NCI-H524 treated with DMSO at 0.1 percent for 48 hours (cell line): ENCODE data around the gene CLUH.
A peak's percentile ranks its signal among the peaks of the same experiment; 100 is the strongest.

ENCODE experiments used
- DNase-seq: peaks from one replicate; lab custom pipeline; 2025; lab: John Stamatoyannopoulos, UW

CLUH gene, protein sequence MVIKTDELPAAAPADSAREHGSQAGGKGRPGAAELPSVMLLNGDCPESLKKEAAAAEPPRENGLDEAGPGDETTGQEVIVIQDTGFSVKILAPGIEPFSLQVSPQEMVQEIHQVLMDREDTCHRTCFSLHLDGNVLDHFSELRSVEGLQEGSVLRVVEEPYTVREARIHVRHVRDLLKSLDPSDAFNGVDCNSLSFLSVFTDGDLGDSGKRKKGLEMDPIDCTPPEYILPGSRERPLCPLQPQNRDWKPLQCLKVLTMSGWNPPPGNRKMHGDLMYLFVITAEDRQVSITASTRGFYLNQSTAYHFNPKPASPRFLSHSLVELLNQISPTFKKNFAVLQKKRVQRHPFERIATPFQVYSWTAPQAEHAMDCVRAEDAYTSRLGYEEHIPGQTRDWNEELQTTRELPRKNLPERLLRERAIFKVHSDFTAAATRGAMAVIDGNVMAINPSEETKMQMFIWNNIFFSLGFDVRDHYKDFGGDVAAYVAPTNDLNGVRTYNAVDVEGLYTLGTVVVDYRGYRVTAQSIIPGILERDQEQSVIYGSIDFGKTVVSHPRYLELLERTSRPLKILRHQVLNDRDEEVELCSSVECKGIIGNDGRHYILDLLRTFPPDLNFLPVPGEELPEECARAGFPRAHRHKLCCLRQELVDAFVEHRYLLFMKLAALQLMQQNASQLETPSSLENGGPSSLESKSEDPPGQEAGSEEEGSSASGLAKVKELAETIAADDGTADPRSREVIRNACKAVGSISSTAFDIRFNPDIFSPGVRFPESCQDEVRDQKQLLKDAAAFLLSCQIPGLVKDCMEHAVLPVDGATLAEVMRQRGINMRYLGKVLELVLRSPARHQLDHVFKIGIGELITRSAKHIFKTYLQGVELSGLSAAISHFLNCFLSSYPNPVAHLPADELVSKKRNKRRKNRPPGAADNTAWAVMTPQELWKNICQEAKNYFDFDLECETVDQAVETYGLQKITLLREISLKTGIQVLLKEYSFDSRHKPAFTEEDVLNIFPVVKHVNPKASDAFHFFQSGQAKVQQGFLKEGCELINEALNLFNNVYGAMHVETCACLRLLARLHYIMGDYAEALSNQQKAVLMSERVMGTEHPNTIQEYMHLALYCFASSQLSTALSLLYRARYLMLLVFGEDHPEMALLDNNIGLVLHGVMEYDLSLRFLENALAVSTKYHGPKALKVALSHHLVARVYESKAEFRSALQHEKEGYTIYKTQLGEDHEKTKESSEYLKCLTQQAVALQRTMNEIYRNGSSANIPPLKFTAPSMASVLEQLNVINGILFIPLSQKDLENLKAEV (N-terminal part only)

DNA sequence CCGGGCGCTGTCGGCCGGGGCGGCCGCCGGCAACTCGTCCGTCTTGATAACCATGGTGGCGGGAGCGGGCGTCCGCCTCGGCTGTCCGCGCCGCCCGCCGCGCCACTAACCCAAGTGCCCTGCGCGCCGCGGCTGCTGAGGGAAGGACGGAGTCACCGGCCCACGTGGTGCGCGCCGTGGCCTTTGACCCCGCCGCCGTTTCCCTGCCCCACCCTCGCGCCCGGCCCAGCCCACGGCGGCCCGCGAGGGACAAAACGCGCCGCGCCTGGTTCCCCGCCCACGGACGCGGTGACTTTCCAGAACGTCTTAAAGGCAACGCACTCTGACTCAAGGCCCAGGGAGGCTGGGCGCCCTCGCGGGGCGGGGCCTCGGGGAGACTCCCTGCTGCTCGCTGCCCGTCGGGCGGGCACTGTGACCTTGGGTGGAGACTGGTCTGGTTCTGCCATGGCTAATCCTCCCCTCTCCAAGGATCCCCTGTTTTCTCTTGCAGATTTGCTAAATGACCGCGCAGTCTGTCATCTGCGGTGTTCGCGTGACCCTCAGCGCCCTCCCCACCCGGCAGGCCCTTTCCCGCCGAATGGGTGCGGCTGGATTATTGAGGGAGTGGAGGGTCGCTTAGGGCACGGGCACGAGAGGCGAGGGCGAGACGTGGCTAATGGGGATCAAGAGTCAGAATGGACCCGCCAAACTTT is at the start of gene CLUH:
TSS of gene CLUH (minus strand) at position 157 of the 692 bp plus-strand sequence. CDS start at position 54, 103 bp downstream.
- peak; percentile 57 for DNase-seq

DNA sequence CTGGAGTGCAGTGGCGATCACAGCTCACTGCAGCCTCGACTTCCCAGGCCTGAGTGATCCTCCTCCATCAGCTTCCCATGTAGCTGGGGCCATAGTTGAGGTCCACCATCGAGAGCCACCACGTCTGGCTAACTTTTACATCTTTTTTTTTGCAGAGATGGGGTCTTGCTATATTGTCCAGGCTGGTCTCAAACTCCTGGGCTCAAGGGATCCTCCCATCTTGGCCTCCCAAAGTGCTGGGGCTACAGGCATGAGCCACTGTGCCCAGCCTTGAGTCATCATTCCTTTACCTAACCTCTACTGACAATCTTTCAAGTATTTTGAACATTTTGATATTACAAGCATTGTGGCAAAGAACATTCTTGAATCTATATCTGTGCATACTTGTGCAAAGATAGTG is 47.3 kb upstream of the CLUH start:
- no peak for DNase-seq

DNA sequence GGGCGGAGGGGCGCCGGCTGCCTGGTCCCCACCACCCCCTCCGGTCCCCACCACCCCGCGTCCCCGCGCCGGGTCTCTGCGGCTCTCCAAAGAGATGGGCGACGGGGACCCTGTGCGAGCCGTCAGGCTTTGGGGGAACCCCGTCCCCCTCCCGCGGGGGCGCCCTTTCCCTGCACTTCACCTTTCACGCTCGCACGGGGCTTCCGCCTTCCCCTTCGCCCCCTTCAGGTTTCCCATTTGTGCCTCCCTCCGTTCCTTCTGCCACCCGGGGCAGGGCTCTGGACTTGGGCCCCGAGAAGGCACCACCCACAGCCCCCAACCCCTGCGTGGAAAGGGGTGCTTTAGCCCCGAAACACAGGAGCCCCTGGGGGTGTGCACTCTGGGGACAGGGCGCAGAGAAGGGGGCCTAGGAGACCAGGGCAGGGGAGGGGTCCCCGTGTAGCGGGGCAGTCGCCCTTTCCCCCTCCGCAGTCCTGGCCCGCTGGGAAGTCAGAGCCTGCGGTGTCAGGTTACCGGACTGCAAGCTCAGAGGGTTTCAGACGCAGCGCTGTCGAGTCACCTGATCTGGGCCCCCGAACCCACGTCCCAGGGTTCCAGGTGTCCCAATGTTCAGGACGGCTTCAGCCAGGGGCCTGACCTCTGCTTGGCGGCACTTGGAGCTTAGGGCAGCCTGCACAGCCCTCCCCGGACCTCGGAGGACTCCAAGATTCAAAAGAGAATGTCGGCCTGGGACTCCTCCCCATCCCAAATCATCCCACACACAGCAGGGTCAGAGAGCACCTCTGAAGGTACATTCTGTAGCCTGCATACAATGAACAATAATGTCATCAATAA is 44.5 kb upstream of the CLUH start:
- no peak for DNase-seq

DNA sequence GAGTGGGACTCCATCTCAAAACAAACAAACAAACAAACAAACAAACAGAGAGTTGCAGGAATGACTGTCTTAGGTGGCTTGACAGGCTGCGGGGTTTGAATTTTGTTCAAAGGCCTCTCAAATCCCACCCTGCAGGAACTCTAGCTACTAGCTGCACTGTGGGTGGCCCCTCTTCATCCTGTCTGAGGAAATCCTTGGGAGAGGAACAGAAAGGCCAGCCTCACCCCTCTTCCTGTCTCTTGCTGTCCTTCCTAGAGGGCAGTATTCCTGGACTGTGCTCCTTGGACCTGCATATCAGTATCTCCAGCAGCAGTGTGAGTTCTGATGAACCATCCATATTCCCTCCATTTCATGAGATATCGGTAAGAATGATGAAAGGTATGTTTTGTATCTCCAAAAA is 39.9 kb upstream of the CLUH start:
- no peak for DNase-seq

DNA sequence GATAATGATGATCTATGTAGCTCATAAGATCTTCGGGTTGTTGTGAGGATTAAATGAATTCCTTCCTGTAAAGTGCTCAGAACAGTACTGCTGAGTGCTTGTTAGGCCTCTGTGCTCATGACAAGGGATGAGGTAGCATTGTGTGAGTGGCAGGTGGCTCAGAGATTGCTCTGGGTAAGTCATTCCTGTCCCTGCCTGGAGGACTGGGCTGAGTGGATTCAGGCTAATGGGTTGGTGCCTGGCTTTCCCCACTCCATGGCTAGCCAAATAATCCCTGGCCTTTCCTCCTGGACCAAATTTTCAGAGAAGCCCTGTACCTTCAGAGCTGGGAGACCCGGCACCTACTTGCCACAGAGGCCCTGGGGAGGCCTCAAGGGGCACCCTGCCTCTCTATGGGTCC is 39.2 kb upstream of the CLUH start:
- DNase-seq, result no peak

DNA sequence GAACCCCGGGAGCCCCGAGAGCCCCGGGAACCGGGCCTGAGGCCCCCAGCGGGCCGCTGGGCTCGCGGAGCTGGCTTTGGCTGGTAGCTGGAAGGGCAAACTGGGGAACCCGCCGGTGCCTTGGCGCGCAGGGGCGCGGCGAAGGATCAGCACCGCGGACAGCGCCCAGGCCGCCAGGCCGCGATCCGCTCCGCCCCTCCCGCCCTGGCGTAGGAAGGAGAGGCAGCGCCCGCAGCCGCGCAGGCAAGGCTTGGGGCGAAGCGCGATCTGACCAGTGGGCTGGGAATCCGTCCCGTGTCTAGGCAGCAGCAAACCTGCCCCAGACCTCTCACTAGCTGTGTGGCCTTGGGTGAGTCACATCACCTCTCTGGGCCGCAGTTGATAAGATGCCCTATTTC is 38.2 kb upstream of the CLUH start:
- no peak for DNase-seq

DNA sequence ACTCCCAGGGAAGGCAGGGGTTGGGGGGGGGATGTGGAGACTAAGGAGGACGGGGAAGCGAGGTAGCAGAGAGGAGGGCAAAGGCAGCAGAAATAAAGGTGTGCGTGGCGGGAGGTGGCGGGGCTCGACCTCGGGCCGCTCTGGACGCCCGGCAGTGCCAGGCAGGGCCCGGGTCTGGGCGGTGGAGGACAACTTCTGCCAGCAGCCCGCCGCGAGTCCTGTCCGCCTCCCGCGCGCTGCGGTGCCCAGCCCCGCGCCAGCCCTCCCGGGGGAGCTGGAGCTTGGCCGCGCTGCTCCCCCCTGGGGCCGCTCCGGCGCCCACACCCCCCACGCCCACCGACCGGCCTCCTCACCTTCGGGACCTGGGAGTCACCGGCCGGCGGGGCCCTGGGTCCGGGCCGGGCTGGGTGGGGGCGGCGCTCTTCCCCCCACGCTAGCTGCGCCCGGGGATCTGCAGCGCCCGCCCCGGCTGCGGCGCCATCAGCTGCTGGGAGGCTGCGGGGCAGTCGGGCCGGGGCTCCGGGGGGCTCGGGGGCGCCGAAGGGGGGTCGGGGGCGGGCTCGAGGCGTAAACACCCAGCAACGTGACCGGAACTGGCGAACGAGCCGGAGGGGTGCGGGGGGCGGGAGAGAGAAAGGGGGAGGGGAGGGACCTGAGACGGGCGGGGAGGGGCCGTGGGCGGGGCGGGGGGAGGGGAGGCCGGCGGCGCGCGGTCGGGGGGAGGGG is 37.7 kb upstream of the CLUH start, which contains the start of gene CCDC92B:
TSS of gene CCDC92B (minus strand) at position 595 of the 726 bp plus-strand sequence. CDS start 14,507 bp downstream, outside the sequence.
- DNase-seq, result no peak

DNA sequence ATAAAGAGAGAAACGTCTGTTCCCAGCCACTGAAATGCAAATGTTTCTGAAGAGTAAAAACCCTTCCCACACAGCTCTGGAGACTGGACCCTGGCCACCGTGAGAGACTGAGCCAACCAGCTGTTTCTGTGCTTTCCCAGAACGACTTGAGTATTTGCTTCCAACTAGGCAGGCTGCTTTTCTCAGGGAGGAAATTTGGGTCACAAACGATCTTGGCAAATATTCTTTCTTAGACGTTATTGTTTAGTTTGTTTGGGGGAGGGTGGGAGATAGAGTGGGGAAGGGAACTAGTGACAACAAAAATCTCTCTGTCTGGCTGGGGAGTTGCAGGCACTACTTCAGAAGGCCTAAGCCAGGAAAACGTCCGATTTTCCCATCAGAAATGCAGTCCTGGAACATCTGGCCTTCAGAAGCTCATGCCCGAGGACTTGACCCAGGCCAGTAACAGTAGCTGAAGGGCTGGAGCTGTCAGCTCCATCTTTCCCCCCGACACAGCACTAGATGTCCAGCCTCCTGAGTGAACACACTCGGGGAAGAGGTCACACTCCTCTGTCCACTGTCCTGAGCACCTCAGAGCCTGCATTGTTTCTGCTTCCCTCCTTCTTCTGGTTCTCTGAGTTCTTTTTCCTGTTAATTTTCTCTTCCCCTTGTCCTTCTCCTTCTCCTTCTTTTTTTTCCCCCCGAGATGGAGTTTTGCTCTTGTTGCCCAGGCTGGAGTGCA is 33.9 kb upstream of the CLUH start:
- DNase-seq, result no peak

DNA sequence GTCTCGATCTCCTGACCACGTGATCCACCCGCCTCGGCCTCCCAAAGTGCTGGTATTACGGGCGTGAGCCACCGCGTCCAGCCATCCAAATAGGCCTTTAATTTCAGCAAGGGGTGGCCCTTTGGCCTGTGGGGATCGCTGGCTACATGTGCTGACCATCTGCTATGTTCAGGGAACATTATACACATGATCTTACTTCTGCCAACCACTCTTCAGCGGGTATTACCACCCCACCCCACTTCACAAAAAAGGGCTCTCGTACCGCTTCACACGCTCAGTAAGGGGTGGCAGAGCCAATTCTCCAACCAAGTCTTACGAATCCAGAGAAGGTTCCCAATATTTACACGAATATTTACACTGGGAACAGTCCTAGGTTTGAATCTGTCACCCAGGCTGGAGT is 26.1 kb upstream of the CLUH start:
- DNase-seq, result no peak

DNA sequence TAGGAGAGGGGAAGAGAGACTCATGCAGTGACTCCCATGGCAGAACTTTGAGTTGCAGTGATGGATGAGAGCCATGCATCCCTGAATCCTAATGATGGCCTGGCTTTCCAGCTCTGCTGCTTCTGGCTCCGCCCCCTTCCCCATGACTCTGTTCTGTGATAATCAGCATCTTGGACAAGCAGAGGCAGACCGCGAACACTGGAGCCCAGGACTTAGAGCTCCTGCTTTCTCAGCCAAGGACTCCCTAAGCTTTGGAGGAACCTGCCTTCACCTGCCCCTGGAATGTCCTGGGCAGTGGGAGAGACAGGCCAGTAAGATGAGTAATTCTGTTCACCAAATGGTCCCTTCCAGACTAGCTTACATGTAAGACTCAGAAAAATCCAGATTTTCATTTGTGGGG is 25.4 kb upstream of the CLUH start:
- no peak for DNase-seq

DNA sequence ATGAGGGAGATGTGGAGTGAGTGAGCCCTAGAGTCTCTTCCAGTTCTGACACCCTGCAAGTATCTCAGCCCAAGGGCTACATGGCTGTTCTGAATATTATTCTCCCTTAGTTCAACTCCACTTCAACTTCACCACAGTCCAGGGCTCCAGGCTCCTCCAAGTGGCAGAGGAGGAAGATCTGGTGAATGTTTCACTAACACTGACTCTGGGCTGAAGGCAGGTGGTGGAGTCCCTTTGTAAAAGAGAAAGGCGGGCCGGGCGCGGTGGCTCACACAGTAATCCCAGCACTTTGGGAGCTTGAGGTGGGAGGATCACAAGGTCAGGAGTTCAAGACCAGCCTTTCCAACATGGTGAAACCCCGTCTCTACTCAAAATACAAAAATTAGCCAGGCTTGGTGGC is 24.3 kb upstream of the CLUH start:
- DNase-seq, result no peak

DNA sequence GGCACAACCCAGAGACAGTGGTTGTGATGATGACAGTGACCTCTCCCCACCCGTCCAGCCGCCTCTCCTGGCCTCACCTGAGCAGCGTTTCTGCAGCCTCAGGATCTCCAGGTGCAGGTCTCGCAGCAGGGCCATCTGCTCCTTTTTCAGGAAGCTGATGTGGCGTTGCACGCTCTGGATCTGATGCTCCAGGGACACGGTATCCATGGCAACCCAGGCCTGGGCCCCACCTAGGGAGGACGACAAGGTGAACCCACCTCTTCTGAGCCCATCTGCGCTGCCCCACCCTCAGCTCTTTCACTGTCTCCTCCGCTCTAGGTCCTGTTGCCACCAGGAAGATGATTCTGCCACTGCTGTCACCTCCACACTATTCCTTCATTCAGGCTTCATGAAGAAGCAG is 23.4 kb upstream of the CLUH start:
- DNase-seq, result no peak

DNA sequence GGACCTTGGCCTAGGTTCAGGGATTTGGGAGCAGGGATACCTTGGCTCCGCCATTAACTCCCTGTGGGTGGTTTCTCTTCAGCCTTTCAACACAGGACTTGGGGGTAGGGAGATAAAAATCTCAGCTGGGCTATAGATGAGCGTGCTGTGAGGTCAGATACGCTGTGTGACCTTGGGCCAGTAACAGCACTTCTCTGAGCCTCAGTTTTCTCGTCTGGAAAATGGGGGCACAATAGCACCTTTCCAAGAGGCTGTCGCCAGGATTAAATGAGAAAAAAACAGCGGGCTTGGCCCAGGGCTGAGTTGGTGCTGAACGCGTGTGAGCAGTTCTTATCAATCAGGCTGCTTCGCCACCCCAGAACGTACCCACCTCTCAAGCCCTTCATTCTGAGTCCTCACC is 20.2 kb upstream of the CLUH start:
- DNase-seq, result no peak

DNA sequence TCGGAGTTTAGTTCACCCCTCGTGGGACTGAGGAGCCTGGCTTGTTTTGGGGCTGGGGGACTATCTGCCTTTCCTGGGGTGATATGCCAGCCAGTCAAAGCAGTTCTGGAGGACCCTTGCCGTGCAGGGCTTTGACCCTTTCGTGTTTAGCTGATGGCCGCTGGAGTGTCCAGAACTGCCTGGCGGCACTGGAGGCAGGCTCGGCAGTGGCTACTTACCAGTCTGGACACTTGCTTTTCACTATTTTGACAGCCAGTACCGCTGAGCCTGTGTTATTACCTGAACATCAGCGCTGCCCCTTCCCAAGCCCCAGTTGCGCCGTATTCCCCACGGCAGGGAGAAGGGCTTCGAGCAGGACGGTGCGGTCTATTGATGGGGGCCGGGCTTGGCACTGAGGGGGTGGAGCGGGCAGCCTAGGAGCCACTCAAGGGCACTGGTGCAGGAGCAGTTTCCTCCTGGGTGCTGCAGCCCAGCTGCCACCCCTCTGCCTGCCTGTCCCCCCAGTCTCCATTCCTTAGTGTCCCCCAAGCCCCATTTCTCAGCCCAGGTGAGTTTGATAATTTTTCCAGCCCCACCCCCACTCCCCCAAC is 19.3 kb upstream of the CLUH start:
- no peak for DNase-seq

DNA sequence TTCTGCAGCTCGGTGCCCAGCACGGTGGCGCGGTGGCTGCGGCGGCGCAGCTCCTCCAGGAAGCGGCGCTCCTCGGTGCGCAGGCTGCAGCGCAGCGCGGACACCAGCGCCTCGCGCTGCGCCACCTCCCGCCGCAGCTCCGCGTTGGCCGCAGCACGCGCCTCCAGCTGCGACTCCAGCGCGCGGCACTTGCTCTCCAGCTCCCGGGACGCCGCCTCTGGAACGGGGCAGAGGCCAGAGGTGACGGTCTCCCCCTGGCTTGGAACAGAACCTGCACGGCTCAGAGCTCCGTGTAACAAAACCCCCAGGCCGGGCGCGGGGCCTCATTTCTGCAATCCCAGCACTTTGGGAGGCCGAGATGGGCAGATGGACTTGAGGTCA is 13.2 kb upstream of the CLUH start:
- DNase-seq, result no peak

DNA sequence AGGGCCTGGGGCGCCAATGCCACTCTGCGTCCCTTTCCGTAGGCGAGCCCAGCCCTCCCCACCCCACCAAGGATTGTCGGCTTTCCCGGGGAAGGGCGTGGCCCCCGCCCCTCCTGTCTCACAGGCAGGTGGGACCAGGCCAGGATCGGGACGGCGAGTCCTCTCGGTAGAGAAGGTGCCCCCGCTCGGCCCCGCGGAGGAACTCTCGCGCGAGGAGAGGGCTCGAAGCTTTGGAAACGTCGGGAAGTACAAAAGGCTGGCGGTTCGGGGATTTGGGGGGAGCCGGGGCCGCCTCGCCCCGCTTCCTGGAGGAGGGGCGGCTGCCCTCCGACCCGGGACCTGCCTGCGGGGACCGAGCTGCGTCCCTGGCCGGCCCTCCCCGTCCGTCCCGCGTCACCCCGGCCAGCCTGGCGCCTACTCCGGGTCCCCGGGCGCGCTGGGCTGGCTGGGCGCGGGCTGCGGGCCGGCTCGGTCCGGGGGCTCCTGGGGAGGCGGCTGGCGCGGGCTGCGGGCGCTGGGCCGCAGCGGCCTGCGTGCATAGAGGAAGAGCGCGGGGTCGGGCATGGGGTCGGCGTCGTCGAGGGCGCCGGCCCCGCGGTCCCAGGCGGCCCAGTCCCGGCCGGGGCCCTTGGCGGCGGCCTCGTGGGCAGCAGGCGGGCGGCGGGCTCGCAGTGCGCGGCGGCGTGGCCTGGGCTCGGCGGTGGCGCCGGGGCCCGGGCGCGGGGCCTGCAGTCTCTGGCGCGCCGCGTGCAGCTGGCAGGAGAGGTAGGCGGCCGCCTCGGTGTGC is 12.6 kb upstream of the CLUH start:
- no peak for DNase-seq

DNA sequence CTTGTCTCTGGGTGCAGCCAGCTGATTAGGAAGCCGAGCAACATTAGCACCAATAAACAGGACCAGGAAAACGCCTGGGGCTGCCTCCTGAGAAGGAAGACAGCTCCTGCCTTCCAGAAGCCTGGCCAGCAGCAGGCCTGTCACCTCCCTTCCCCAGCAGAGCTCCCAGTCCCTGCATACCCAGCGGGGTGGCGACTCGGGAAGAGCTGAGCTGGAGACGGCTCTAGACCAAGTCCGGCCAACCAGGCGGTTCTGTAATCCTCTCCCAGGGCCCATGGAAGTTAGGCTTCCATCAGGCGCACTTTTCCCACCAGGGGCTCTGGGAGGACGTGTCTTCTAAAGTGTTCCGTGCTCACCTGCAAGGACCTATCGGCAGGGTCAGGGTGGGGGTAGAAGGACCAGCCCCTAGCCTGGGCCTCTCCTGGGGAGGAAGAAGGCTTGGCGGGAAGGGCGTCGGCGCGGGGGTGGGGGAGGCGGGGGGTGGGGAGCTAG is 12.0 kb upstream of the CLUH start:
- no peak for DNase-seq

DNA sequence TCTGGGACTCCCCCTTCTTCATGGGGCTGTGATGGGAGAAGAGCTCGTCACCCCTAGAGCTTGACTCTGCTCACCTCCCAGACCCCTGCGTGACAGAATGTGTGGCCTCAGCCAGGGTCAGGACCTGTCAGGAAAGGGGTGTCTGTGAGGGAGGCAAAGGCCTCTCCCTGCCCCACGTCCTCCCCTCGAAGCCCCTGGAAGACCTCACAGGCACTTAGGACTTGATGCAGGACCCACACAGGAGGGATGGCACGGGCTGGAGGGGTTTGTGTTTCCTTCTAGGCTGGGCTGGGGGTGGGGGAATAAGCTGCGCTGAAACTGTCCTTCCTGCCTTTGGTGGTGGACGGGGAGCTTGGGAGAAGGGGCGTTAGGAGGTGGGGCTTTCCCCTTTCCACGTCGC is 11.0 kb upstream of the CLUH start:
- no peak for DNase-seq
